ENCODE measurements around the gene PLCB1. TPM values are rescaled to one million over a fixed set of nuclear protein-coding genes. Genes with fewer than 3 reads are reported as not detected.
A peak's percentile ranks its signal among the peaks of the same experiment; 100 is the strongest.

Gene PLCB1
- total and polyA plus RNA-seq, 2 experiments from 2014 or later = 14.9 to 20.7 TPM

GRCh38 chr20:8933381-8933807 lies 801.3 kb downstream of the PLCB1 start:
- Mint-ChIP-seq H3K27ac (no peak overlapping the region), H3K4me3 (no peak overlapping the region), H3K9me3 (no peaks in the 10 kb centered on the region), H3K36me3 (ENCODE audit: low read depth) (no peaks in the 10 kb centered on the region), H3K27me3 (ENCODE audit: insufficient read depth, low read depth, poor library complexity) (peaks cover 4% of the 10 kb centered on the region), H3K4me1 (peaks cover 7% of the 10 kb centered on the region)
- Histone ChIP-seq H3K4me3 (no peak overlapping the region), H2AFZ (peak overlapping the region; percentile 66), H3K4me2 (no peak overlapping the region), H3K4me1 (ENCODE audit: insufficient read depth) (no peaks in the 10 kb centered on the region), H3K9me2 (ENCODE audit: insufficient read depth) (peaks cover 14% of the 10 kb centered on the region; the same call in 1 of the 2 replicates), H4K20me1 (replicated peaks; ENCODE audit: insufficient read depth) (no peaks in the 10 kb centered on the region), H3K27ac (ENCODE audit: low read depth) (no peak overlapping the region), H3K36me3 (ENCODE audit: insufficient read depth) (no peaks in the 10 kb centered on the region), H3K27me3 (ENCODE audit: insufficient read depth) (no peaks in the 10 kb centered on the region), H3F3A (replicated peaks; ENCODE audit: low read depth) (no peaks in the 10 kb centered on the region), H3K79me2 (replicated peaks; ENCODE audit: insufficient read depth) (no peaks in the 10 kb centered on the region)
- DNase-seq (ENCODE audit: low spot score) (peak; percentile 14), ATAC-seq (peak; percentile 53; the same call in 2 of the 3 replicates)
- TF ChIP-seq ETS1 (IDR thresholded peaks at IDR 0.05) (no peak), STAT1 (IDR thresholded peaks at IDR 0.05; ENCODE audit: unreplicated experiment) (no peak), POLR2AphosphoS5 (IDR thresholded peaks at IDR 0.05; ENCODE audit: low read depth) (no peak), ZNF462 (CRISPR knock-in tag; IDR thresholded peaks at IDR 0.05) (no peak), REST (IDR thresholded peaks at IDR 0.05; ENCODE audit: unreplicated experiment) (no peak), NANOG (IDR thresholded peaks at IDR 0.05; ENCODE audit: borderline replicate concordance) (no peak), JUNB (IDR thresholded peaks at IDR 0.05; ENCODE audit: unreplicated experiment) (no peak), ZNF331 (CRISPR knock-in tag; IDR thresholded peaks at IDR 0.05; ENCODE audit: low read depth) (no peak), EZH2 (IDR thresholded peaks at IDR 0.05; ENCODE audit: low read depth, unreplicated experiment) (no peak)
